ENCODE data around the gene CDC6. TPM values are rescaled to one million over a fixed set of nuclear protein-coding genes. Genes with fewer than 3 reads are reported as not detected.

CDC6 gene
- total RNA-seq, 3 donors from 2014 or later, result 67.3 to 94.0 (median 83.6) TPM

GRCh38 chr17:40351359-40352236, 63.9 kb downstream of the CDC6 start:
- ATAC-seq, result no peak
- Mint-ChIP-seq H3K27me3 (ENCODE audit: low read depth) (no peaks in the 10 kb centered on the region), H3K9me3 (no peaks in the 10 kb centered on the region), H3K36me3 (ENCODE audit: insufficient read depth) (peaks cover 12% of the 10 kb centered on the region), H3K4me3 (no peak overlapping the region), H3K4me1 (ENCODE audit: low read depth) (peaks cover 39% of the 10 kb centered on the region)
- no peak for DNase-seq

GRCh38 chr17:40352237-40352778, 64.6 kb downstream of the CDC6 start:
- DNase-seq (no peak), ATAC-seq (no peak)
- Mint-ChIP-seq H3K4me1 (ENCODE audit: low read depth) (peaks cover 32% of the 10 kb centered on the region), H3K4me3 (no peak overlapping the region), H3K36me3 (ENCODE audit: insufficient read depth) (peaks cover 12% of the 10 kb centered on the region), H3K27me3 (ENCODE audit: low read depth) (no peaks in the 10 kb centered on the region), H3K9me3 (no peaks in the 10 kb centered on the region)

- no peak overlapping the region for H3K4me3 Mint-ChIP-seq
These were observed 65.2 kb downstream of the CDC6 start for GRCh38 chr17:40352779-40353394.

More at GRCh38 chr17:40352779-40353394, 65.2 kb downstream of the CDC6 start:
- Mint-ChIP-seq H3K4me1 (ENCODE audit: low read depth) (peaks cover 28% of the 10 kb centered on the region), H3K27me3 (ENCODE audit: low read depth) (no peaks in the 10 kb centered on the region), H3K36me3 (ENCODE audit: insufficient read depth) (peaks cover 12% of the 10 kb centered on the region), H3K9me3 (no peaks in the 10 kb centered on the region)
- DNase-seq (no peak), ATAC-seq (peak in 1 of 2 donors; percentile 41)

Other genes with a start within 250 kb of the CDC6 start
- 100 to 1,000 TPM; 133 to 140 (median 134) TPM for gene MED24, start 233.5 kb upstream of the CDC6 start, total RNA-seq
- 10 to 100 TPM in 2 of 3 donors, 1 to 10 TPM in 1; 6.6 to 12.4 (median 10.3) TPM for gene THRA, start 224.9 kb upstream of the CDC6 start, total RNA-seq
- gene NR1D1, start 187.3 kb upstream of the CDC6 start, total RNA-seq, result 10 to 100 TPM; 12.6 to 16.0 (median 13.7) TPM
- gene MSL1, start 165.9 kb upstream of the CDC6 start, total RNA-seq, result 10 to 100 TPM; 63.3 to 68.5 (median 64.1) TPM
- gene CASC3, start 147.3 kb upstream of the CDC6 start, total RNA-seq, result 100 to 1,000 TPM; 100 to 108 (median 103) TPM
- gene RAPGEFL1, start 110.4 kb upstream of the CDC6 start, total RNA-seq, result 1 to 10 TPM; 5.7 to 6.7 (median 6.1) TPM
- 10 to 100 TPM; 21.3 to 24.6 (median 22.1) TPM for gene WIPF2, start 68.6 kb upstream of the CDC6 start, total RNA-seq
- 10 to 100 TPM; 46.5 to 61.9 (median 48.7) TPM for gene RARA, start 21.3 kb downstream of the CDC6 start, total RNA-seq
- gene GJD3, start 76.9 kb downstream of the CDC6 start, total RNA-seq, result not detected
- gene TOP2A, start 130.0 kb downstream of the CDC6 start, total RNA-seq, result 10 to 100 TPM; 10.4 to 16.4 (median 12.0) TPM
- 10 to 100 TPM; 14.0 to 17.7 (median 14.7) TPM for gene IGFBP4, start 155.6 kb downstream of the CDC6 start, total RNA-seq
- 1 to 10 TPM; 3.9 to 4.7 (median 4.1) TPM for gene TNS4, start 213.7 kb downstream of the CDC6 start, total RNA-seq

Measured in activated T-cell treated with anti-CD3 and anti-CD28 coated beads, Interleukin-2, amount 50 U/mL, for 4 hours (primary cell).